CD4-positive, alpha-beta T cell treated with Interferon gamma for 1 hour (primary cell): ENCODE results near the gene NUDCD2.

Experiments
- DNase-seq: peaks from one replicate; pipeline ENCODE4 v3.0.0-alpha.2; 2020

NUDCD2 gene, protein sequence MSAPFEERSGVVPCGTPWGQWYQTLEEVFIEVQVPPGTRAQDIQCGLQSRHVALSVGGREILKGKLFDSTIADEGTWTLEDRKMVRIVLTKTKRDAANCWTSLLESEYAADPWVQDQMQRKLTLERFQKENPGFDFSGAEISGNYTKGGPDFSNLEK

DNA sequence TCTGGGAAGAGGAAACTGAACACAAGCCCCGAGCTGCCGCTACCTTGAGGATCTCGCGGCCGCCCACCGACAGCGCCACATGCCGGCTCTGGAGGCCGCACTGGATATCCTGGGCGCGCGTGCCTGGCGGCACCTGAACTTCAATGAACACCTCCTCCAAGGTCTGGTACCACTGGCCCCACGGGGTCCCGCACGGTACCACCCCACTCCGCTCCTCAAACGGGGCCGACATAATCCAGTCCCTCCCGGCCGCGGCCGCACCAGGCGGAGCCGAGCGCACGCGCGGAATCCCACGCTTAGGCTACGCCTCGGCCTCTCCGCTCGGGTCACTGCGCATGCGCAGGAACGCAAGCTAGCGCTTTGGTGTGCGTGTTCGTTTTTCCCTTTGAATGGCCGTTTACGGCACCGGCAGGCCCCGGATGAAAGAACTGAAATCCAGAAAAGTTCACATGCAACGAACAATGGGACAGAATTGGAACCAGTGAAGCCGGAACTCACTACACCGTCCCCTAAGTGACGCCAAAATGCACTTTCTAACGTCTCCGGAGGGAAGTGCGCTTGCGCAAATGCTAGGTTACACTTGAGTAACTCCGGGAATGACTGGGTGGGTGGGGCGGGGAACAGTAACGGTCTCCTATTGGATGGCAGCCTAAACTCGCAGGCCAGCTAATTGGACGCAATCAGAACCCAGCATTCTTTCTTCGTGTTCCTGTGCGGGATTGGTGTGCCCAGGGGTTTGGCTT is at the start of gene NUDCD2:
Gene NUDCD2 (minus strand): TSS at position 284 of the 743 bp plus-strand sequence. CDS start 52 bp downstream, at position 232.
- DNase-seq: peak; percentile 95

DNA sequence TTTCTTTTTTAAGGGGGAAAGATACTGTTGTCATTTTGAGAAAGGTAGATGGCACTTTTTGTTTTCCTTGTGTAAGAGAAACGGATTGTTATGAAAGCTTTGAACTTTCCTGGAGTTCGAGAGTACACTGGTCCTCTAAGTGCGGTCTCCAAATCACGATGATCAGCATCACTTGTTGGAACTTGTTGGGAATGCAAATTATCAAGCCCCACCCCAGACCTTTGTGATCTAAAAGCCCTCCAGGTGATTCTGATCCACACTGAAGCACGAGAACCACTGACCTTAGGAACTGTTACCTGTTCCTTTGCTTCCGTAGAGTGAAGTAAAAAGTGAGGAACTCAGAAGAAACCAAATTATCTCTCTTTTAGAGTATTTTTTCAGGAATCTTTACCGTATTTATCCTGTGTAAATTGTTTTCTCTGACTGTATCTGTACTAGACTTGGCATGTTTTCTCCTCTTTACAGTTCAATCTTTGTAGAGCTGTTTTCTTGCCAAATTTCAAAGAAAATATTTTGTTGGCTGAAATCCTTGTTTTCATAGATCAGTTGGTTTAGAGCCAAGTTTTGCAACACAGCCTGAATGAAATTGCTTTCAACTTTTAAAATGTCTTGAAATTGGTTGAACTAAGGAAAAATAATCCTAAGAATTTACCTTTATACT is 49.5 kb upstream of the NUDCD2 start:
- DNase-seq: no peak

DNA sequence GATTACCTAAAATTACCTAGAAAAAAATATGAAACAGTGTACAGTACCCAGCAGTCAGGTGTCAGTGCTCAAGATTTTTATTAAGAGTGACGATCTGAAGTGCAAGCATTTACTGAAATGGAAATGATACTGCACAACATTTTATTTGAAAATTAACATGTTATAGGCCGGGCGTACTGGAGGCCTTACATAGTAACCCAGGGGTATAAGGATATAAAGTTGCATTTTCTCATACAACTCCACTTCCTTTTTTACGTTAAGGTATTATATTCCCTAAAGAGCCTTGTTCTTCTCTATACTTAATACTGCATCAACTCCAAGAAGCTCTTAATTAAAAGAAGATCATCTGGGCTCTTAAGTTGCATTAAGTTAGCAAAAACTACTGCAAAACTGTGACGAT is 48.9 kb upstream of the NUDCD2 start:
- no peak for DNase-seq

DNA sequence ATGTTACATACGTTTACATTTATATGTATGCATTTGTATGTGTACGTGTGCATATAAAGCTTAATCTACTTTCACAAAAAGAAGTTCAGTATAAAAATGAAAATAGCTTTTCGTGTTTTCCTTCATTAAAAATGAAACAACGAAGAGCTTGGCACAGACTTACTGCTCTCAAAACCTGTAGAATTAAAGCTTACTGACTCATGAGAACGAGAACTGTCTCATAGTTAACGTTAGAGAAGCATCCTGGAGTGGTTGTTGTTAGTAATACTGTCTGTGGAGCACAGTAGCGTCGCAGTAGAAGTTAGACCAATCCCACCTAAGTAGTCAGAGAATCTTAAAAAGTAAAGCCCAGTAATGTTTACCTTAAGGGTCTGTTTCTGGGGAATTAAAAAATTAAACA is 46.8 kb upstream of the NUDCD2 start:
- no peak for DNase-seq

DNA sequence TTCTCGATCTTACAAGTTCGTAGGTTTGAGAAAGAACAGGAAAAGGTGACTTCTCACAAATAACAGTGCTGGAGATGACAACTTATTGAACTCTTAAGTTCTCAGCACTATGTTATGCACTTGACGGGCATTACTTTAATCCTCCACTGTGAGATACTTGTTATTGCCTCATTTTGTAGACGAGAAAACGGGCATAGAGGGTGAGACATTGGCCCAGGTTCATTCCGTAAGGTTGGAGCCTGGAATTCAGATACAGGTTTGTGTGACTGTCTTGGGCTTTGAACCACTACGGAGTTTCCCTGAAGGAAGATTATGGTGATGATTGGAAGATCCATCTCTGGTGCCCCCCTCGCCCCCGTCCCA is 46.2 kb upstream of the NUDCD2 start:
- no peak for DNase-seq

DNA sequence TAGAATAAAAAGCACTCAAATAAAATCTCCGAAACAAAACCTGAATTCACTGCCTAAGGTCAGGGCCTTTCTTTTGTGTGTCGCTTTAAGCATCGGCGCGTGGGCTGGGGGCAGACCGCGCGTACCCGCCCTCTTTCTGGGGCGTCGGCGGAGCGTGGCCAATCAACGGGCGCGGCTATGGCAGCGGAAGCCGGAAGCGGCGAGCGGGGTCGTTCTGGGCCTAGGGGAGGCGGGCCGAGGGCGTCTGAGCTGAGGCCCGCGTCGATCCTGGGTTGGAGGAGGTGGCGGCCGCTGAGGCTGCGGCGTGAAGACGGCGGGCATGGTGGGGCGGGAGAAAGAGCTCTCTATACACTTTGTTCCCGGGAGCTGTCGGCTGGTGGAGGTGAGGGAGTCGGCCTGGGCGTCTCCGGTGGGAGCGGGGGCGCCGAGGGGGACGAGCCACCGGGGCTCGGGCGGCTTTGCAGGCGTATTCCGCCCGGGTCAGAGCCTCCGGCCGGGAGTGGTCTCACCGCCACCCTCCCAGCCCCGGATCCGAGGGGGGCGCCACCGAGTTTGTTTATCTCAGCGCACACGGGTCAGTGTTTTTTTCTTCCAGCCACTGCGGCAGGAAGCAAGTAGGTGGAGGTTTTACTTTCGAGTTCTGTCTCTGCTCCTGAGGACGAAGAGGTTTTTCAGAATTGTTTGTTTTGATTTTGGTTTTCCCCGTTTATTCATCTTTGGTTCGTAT is 45.6 kb upstream of the NUDCD2 start, which contains the start of gene MAT2B:
Gene MAT2B (plus strand): TSS at position 252 of the 727 bp plus-strand sequence. CDS start 68 bp downstream, at position 320.
- peak; percentile 94 for DNase-seq

DNA sequence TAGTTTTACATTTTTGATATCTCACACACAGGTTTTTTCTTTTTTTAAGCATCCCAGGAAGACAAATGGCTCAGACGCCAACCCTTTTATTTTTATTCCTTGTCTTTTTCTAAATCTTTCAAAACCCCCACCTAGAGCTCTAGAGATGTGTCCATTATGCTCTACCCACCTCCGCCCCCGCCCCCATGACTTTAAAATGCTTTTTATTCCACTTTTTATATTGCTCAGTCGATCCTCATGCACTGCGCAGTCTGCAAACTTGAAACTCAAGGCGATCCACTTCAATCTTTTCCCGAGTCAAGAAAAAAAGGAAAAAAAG is 45.1 kb upstream of the NUDCD2 start:
- no peak for DNase-seq

DNA sequence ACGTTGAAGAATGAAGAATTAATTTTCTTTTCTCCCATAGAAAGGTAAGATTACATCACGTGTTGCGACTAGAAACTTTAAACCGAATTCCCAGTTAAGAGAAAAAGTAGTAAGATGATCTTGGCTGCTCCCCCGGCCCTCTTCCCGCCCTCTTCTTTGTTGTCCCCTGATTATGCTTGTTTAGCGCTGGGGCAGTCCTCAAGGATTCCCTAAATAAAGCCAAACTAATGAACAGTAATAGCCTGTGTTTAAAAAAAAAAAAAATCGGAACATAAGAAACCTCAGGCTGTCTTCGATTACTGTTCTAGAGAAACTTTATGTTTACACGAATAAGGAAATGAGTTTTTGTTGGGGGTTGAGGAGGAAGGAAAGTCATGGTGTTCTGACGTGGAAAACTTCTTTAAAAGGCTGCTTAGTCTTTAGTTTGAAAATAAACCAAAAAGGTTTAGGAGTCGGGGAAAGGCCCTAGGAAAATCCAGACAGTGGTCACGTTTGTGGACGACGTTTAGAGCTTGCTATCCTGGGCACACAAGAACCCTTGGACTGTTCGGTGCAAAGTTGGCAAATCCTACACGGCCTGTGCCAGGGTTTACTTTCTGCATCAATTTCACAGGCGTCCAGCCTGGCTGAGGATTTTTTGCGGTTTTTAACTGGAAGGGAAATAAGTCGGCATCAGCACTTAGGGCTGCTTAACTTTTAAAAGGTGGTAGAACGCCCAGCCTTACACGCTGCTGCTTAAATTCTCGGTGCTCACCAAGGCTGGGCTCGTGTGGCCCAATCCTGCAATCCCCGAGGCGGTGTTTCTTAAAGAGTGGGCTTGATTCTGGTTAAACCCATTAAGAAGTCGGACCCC is 44.4 kb upstream of the NUDCD2 start:
- peak; percentile 40 for DNase-seq

DNA sequence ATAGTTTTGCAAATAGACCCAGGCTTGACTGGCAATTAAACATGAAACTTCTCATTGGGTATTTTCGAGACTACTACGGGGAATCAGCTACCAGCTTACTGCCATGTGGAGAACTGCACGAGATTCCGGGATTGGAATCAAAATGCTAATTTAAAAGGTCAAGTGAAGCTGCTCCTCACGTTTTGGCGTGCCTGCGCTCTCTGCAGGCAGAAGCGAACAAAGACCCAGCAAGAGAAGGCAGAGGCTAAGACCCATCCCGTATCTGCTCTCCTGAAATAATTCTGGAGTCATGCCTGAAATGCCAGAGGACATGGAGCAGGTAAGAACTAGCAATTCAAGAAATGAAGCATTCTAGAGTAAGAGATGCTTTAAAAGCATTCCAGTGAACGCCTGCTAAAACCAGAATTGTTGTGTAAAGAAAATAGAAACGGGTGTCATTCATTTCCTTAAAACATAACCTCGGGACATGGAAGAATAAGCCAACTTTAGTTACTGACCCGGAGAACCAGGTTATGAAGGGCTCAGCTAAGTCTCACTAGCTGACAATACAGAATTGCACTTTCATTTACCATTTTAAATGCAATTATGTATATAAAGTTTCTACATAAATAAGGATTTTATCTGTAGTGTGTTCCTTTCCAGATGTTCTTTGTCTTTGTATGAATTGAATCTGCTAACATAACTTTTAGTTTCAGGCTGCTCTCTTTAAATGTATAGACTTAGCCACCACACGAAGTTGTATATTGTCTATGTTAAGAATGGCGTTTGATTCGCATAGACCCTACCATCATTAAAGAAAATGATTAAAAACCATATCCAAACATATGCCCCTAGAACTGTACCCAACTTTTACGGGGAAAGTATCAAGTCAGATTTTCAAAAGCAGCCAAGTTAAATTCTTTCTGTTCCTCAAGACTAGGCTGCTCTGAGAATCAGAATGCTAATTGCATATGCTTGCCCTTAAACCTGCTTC is 43.5 kb upstream of the NUDCD2 start:
- DNase-seq: peak; percentile 36

DNA sequence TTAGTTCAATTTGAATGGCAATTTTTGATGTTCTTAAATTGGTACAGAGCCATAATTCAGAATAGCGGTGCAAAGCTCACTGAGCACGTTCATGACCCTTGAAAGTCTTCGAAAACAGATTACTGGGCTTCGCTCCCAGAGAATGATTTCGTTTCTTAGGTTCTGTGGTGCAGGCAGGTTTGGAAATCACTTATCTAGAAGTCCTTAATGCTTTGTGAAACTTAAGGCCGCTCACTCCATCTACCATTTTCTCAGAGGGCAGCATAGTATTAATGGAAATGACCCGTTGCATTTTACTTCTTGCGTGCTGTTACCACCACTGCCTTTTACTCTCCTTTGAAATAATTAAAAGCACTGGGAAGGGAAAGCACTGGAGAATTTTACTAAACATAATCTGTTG is 42.6 kb upstream of the NUDCD2 start:
- no peak for DNase-seq

DNA sequence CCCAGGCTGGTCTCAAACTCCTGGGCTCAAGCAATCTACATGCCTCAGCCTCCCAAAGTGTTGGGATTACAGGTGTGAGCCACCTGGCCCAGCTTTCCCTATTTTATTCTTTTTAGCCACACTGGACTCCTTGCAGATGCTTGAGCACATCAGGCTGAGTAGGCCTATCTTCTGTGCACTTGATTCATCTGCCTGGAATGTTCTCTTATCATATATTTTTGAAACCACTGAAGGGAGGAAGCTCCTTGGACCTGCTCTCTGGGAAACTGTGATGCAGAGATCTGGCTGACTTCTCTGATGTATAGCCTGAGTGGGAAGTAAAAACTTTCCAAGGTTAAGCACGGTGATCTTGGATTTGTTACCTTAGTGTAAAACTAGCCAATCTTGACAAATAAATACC is 39.0 kb upstream of the NUDCD2 start:
- DNase-seq: no peak

DNA sequence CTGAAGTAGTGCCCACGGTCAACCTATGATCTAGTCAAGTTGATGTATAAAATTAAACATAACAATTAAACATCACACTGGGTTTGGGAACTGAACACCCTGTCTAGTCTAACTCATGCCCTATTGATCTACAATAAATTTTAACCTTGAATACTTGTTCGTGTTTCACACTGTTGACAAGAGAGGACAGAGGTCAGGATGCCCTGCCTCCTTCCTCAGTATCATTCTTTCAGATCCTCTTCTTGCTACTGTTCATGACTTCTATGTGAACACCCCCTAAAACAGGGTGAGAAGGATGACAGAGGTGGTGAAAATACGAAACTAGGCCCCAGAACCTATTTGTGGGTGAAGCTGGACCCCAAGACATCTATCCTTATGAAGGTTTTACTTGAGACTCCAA is 37.4 kb upstream of the NUDCD2 start:
- no peak for DNase-seq

DNA sequence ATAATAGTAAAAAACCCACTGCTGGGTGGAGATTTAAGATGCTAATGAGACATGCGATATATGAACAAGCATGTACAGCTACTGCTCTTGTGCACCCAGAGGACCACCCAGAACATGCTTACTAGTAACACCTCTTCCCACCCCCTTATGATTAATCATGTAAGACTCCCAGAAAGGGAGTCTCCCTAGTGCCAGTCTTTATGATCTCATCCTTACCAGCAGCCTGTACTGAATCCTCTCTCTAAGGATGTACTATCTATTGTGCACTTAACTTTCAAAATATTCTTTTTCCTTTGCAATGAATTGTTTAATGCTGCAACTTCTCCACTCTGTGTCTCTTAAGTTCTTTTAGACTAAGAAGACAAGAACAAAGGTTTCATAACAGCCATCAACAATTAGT is 36.4 kb upstream of the NUDCD2 start:
- no peak for DNase-seq

DNA sequence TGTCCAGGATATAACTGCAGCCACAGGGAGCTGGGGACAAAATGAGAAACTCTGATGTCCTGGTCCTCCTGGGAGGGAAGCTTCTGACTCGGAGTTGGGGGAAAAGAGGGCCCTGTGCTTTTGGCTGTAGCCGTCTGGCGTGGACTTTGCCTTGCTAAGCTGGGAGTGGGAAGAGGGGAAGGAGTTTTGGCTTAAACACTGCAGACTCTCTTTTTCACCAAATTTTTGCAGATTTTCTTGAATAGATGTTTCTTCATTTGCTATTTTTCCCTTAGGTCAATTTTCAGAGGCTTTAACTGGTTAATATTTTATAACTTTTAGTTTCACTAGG is 29.8 kb upstream of the NUDCD2 start:
- no peak for DNase-seq

DNA sequence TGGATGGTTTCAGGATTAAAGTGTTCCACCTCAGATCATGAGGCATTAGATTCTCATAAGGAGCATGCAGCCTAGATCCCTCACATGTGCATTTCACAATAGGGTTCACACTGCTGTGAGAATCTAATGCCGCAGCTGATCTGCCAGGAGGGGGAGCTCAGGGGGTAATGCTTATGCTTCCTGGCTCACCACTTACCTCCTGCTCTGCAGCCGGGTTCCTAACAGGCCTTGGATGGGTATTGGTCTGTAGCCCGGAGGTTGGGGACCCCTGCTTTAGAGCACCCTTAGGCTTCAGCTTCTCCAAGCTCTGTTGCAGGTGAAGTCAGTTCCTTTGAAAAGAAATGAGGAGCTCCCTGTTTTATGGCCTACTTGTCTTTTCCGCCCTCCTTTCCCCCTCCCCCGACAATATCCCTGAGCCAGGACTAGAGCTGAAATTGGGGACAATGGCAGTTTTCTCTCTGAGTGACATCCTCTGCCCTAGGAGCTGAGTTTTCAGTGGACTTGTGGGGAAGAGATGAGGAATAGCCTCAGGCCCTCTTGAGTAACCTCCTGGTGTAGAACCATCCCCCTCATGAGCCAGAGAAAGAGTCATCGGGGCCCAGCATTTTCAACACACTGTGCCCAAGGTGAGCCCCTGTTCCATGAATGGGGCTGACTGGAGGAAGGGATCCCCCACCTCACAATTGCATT is 29.3 kb upstream of the NUDCD2 start:
- no peak for DNase-seq

DNA sequence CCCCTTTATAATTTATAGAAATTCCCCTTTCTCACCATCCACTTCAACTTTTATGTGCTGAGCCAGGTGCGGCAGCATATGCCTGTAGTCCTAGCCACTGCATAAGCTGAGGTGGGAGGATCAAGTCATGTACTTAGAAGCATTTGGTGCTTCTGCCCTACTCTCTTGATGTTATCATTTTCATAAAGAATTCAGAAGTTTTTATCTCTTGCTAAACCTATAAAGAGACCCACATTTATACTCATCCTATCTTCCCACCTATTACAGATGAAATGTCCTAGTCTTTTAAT is 19.0 kb upstream of the NUDCD2 start:
- no peak for DNase-seq

DNA sequence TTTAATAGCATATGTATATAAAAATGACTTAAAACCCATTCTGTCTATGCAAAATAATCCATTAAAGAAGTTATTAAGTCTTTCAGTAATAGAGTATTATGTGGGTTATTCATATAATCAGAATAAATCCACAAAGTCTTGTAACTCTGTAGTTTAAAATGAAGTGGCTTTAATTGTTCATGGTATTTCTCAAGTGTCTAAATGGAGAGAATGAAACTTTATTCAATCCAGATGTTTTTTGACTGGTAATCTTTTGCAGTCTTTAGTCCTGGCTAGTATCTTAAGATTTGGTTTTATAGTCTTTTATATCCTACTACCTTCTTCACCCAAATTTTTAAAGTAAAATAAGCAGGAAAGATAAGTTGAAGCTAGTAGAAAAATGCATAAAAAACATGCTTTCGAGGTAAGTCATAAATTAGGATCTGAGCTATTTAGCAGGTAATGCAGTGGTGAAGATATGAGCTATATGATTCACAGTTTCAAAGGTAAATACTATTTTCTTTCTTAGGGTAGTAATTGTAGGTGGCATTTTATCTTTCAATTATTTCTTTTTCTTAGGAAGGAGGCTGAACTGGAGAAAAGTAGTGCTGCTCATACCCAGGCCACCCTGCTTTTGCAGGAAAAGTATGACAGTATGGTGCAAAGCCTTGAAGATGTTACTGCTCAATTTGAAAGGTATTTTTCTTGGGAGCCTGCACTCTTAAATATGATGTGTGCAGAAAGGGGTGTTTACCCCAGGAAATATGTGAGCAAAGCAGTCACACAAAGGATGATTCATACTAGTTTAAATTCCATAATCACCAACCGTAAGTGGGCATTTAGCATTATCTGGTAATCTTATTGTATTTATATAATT is 18.5 kb upstream of the NUDCD2 start:
- DNase-seq: no peak

DNA sequence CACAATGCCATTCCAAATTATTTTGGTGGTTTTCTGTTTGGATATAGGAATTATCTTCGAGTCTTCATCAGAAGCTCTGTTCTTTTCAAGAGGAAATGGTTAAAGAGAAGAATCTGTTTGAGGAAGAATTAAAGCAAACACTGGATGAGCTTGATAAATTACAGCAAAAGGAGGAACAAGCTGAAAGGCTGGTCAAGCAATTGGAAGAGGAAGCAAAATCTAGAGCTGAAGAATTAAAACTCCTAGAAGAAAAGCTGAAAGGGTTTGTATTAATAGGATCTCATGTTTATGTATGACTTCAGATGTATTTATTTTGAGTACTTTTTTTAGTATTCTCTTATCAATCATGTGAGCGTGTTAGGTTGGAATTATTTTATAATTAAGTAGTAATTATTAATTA is 15.5 kb upstream of the NUDCD2 start:
- no peak for DNase-seq

DNA sequence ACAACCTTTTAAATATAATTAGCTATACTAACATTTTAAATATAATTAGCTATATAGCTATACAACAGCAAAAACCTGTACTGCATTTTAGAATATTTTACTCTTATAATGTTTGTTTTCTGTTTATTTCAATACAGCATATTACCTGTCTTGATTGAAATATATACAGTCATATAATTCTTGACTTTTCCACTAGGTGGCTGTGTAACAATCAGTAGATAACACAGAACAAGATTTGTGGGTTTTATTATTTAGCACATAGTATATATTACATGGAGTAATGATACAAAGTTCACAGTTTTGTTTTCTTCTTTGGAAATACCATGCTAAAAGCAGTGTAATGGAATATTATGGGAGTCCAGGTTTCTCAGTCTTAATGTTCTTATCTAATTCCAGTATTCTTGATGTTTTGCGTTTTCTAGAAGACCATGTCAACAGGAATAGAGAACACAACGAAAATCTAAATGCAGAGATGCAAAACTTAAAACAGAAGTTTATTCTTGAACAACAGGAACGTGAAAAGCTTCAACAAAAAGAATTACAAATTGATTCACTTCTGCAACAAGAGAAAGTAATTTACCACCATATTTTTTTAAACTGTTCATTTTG is 13.8 kb upstream of the NUDCD2 start:
- no peak for DNase-seq

DNA sequence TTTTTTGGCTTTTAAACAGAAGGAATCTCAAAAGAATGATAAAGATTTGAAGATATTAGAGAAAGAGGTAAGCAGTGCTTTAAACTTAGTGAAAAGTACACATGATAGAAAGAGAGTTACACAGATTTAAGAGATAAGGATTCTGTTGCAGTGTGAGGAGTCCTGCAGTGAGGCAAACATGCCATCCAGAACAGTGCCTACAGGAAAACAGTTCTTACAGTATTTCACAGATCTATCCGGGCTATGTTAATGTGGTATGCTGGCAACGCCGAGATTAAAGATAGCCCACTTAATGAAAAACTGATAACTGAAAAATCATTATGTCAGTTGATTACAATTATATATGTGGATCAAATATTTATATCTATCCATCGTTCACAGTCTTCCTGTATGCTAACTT is 7.8 kb upstream of the NUDCD2 start:
- no peak for DNase-seq
